Glutamatergic neuron (in vitro differentiated cells): ENCODE data around the gene TRIP12. TPM values are rescaled to one million over a fixed set of nuclear protein-coding genes. Genes with fewer than 3 reads are reported as not detected.
"Not testable (repeated sequence)": the region's sequence is repeated elsewhere in the genome, so short reads cannot be mapped to it uniquely, and the experiment has no call there.

ENCODE experiments used
- DNase-seq: peaks from one replicate; pipeline ENCODE4 v3.0.0; 2022
- H3K27ac Mint-ChIP-seq: one replicate; pipeline ENCODE4 v1.8.0; 2020; ENCODE audit warnings: mild to moderate bottlenecking, mixed read lengths, inconsistent platforms; ENCODE audit not compliant: unreplicated experiment
- H3K27me3 Mint-ChIP-seq: one replicate; pipeline ENCODE4 v1.8.0; 2020; ENCODE audit warnings: mild to moderate bottlenecking, moderate library complexity, mixed read lengths, inconsistent platforms; ENCODE audit not compliant: unreplicated experiment
- H3K36me3 Mint-ChIP-seq: one replicate; pipeline ENCODE4 v1.8.0; 2020; ENCODE audit warnings: mild to moderate bottlenecking, mixed read lengths, inconsistent platforms; ENCODE audit not compliant: unreplicated experiment
- H3K4me1 Mint-ChIP-seq: one replicate; pipeline ENCODE4 v1.8.0; 2020; ENCODE audit warnings: mild to moderate bottlenecking, low read depth, mixed read lengths, inconsistent platforms; ENCODE audit not compliant: unreplicated experiment
- H3K4me3 Mint-ChIP-seq: one replicate; pipeline ENCODE4 v1.8.0; 2020; ENCODE audit warnings: mild to moderate bottlenecking, mixed read lengths, inconsistent platforms; ENCODE audit not compliant: unreplicated experiment
- H3K9me3 Mint-ChIP-seq: one replicate; pipeline ENCODE4 v1.8.0; 2020; ENCODE audit warnings: mild to moderate bottlenecking, moderate library complexity, mixed read lengths, inconsistent platforms; ENCODE audit not compliant: unreplicated experiment
- total RNA-seq: library from RNA; stranded (reverse); fragmentation: NEBNext Ultra II Directional; extraction: Animal tissue kit (Norgen Biotek cat#: 25700); gene quantifications from one replicate; pipeline ENCODE4 v1.2.1, GENCODE V29; 2021; ENCODE audit not compliant: unreplicated experiment
- TF ChIP-seq, protein P1 (sequence below): fragments of 200-600 bp; sonication (generic); IDR thresholded peaks from one replicate; pipeline ENCODE4 v1.5.0; 2021; ENCODE audit not compliant: partially characterized antibody, unreplicated experiment

Gene TRIP12
- total RNA-seq, 1 donor from 2014 or later: 192 TPM

DNA sequence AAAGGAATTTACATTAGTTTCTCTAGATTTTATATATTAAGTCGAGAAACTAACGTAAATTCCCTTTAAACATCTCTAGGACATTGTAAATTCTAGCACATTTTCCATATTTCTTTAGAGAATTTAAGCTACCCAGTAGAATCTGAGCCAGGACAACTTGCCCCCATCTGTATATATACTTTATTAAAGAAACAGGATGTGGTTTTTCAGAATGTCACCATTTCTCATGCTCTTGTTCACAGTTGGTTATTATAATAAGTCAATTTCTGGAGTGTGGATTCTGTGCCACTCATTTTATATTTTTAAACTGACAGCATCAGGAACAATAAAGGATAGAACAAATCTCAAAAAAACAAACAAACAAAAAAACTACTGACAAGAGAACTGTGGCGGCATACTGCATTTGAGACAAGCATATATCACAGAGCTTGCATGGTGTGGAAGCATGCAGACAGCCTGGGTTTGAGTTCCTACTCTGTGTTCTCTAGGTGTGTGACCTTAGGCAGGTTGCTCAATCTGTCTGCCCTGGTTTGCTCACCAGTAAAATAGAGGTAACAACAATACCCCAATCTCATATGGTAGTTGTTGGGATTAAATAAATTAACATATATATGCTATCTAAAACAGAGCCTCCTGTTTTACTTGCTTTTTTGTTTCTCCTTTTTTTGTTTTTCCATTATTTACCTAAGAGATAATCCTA lies 146.0 kb downstream of the TRIP12 start:
- Mint-ChIP-seq H3K27me3 (no peaks in the 10 kb centered on the region), H3K9me3 (peaks cover 6% of the 10 kb centered on the region), H3K4me3 (no peak overlapping the region), H3K4me1 (peaks cover 6% of the 10 kb centered on the region), H3K27ac (no peak overlapping the region), H3K36me3 (peaks cover 4% of the 10 kb centered on the region)
- DNase-seq: no peak
- TF ChIP-seq, protein P1, sequence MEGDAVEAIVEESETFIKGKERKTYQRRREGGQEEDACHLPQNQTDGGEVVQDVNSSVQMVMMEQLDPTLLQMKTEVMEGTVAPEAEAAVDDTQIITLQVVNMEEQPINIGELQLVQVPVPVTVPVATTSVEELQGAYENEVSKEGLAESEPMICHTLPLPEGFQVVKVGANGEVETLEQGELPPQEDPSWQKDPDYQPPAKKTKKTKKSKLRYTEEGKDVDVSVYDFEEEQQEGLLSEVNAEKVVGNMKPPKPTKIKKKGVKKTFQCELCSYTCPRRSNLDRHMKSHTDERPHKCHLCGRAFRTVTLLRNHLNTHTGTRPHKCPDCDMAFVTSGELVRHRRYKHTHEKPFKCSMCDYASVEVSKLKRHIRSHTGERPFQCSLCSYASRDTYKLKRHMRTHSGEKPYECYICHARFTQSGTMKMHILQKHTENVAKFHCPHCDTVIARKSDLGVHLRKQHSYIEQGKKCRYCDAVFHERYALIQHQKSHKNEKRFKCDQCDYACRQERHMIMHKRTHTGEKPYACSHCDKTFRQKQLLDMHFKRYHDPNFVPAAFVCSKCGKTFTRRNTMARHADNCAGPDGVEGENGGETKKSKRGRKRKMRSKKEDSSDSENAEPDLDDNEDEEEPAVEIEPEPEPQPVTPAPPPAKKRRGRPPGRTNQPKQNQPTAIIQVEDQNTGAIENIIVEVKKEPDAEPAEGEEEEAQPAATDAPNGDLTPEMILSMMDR: no peak

DNA sequence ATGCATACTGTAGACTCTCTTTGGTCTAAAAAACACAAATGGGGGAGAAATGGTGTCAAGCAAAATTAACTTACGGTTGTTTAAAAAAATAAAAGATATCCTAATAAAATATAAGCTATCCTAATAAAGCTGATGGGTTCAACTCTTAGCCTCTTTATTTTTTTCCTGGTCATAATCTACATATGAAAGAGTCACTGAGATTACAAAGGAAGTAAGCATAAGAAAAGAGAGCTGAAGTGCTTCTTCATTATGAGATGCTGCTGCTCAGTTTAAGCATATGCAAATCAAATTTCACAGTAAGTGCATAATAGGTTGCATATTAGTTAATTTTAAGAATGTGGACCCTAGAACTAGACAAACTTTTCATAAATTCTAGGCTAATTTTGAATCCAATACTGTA lies 147.6 kb downstream of the TRIP12 start:
- H3K4me1 Mint-ChIP-seq: no peaks in the 10 kb centered on the region
- H3K36me3 Mint-ChIP-seq: peaks cover 4% of the 10 kb centered on the region
- TF ChIP-seq, protein P1: no peak
- H3K27ac Mint-ChIP-seq: no peak overlapping the region
- no peaks in the 10 kb centered on the region for H3K9me3 Mint-ChIP-seq
- no peaks in the 10 kb centered on the region for H3K27me3 Mint-ChIP-seq
- H3K4me3 Mint-ChIP-seq: no peak overlapping the region
- no peak for DNase-seq

DNA sequence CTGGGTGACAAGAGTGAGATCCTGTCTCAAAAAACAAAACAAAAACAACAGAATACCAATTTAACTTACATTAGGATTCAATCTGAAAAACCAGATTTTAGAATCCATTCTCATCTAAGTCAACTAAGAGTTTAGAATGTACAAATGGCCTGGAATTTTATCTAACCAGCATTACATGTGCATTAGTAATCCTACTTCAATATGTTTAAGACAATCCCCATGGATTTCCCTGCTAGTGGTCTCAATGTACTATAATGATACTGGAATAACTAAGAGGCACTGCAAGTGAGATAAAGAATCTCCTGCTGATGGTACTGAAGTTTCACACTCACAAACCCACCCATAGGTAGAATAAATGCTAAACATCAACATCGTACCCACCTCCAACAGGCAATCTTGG lies 153.6 kb downstream of the TRIP12 start:
- Mint-ChIP-seq H3K27me3 (no peaks in the 10 kb centered on the region), H3K36me3 (peaks cover 4% of the 10 kb centered on the region), H3K4me1 (peaks cover 2% of the 10 kb centered on the region), H3K4me3 (no peak overlapping the region), H3K27ac (no peak overlapping the region), H3K9me3 (no peaks in the 10 kb centered on the region)
- TF ChIP-seq, protein P1: no peak
- no peak for DNase-seq

DNA sequence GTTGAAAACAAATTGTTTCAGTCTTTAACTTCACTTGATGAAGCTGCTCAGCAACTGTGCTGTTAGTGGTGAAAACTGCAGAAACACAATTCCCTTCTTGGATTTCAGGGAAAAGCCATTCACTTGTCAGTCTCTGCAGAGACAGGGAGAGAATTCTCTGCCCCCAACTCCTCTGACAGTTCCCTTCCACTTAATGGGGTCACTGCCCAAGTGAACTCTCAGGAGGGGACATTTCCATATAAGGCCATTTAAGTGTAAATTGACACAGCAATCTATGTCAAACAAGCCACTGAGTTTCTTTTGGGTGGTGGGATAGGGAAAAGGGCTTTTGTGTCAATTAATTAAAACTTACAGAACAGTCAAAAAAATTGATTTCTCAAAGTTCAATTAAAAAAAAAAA lies 156.1 kb downstream of the TRIP12 start:
- Mint-ChIP-seq H3K4me3 (no peak overlapping the region), H3K27ac (no peak overlapping the region), H3K27me3 (no peaks in the 10 kb centered on the region)

DNA sequence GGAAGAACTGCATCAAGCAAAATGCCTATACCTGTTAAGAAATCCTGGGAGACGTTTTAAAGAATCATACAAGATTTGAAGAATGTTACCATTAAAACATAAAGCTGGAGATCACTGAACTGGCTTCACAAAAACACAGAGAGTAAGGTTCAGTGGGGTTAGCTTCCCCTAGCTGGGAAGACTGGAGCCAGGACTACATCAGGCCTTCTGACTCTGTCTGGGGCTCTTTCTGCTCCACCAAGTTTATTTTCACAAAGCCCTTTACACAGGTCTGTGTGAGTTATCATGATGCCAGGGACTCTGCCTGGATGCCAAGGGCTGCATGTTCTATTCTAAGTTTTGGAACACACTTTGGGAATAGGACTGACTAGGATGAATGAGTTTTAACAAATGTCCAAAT lies 160.1 kb downstream of the TRIP12 start:
- Mint-ChIP-seq H3K36me3 (no peaks in the 10 kb centered on the region), H3K4me1 (peaks cover 2% of the 10 kb centered on the region), H3K4me3 (no peak overlapping the region), H3K9me3 (peaks cover 2% of the 10 kb centered on the region), H3K27me3 (no peaks in the 10 kb centered on the region), H3K27ac (no peak overlapping the region)
- TF ChIP-seq, protein P1: no peak
- DNase-seq: no peak

More for the DNA sequence above, 156.1 kb downstream of the TRIP12 start:
- H3K4me1 Mint-ChIP-seq: peaks cover 2% of the 10 kb centered on the region
- DNase-seq: no peak
- no peaks in the 10 kb centered on the region for H3K36me3 Mint-ChIP-seq
- TF ChIP-seq, protein P1: no peak
- H3K9me3 Mint-ChIP-seq: no peaks in the 10 kb centered on the region

DNA sequence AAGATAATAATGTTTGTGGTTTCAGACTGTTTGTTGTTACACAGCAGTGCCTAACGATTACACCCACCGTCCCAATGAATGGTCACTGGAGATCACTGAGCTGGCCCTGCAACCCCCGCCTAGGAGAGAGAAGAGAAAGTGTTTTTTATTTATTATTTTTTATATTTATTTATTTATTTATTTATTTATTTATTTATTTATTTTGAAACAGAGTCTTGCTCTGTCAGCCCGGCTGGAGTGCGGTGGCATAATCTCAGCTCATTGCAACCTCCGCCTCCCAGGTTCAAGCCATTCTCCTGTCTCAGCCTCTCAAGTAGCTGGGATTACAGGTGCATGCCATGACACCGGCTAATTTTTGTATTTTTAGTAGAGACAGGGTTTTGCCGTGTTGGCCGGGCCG lies 164.3 kb downstream of the TRIP12 start:
- H3K36me3 Mint-ChIP-seq, H3K4me1 Mint-ChIP-seq, DNase-seq, H3K9me3 Mint-ChIP-seq, H3K27me3 Mint-ChIP-seq, H3K27ac Mint-ChIP-seq, H3K4me3 Mint-ChIP-seq: not testable (repeated sequence)
